HG02981 (cell line): ENCODE results near the gene ZSWIM4.
A peak's percentile ranks its signal among the peaks of the same experiment; 100 is the strongest.

Source experiments
- ATAC-seq: cut with Tn5 transposase; IDR thresholded peaks from one replicate; pipeline ENCODE4 v1.9.1; 2021; ENCODE audit warnings: mild to moderate bottlenecking, moderate library complexity; ENCODE audit not compliant: unreplicated experiment

The ZSWIM4 gene

DNA sequence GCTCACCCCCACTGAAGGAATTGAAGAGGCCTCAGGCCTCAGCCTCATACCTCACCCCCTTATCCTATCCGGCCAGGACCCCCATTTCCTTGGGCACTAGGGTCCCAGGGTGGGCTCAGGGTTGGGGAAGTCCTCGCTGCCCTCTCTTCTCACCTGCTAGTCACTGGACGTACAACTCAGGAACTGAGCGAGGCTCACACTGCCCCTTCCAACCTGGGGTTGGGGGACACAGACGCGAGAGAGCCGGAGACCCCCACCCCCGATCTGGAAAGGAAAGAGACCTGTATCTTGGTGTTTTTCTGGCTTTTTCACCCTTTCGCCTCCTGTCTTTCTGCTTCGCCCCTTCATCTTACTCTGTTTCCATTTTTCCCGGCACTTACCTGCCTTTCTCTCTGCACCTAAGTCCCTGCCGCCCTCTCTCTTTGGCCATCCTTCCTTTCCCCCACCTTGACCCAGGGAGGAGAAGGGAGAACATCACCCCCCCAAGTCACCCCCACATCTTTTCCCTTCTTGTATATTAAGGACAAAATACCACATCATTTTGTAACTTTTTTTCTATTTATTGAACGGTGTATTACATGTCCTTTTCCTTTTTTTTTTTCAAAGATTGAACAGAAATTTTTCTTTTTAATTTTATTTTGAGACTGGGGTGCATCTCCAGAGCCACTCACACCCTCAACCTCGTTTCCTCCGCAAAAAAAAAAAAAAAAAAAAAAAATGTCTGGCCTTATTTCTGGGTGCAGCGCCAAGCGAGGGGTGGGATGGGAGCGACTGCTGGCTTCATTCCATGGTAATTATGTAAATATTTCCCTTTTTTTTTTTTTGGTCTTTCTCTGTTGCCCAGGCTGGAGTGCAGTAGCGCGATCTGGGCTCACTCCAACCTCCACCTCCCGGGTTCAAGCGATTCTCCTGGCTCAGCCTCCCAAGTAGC, 36.6 kb downstream of the ZSWIM4 start:
- ATAC-seq, result no peak

DNA sequence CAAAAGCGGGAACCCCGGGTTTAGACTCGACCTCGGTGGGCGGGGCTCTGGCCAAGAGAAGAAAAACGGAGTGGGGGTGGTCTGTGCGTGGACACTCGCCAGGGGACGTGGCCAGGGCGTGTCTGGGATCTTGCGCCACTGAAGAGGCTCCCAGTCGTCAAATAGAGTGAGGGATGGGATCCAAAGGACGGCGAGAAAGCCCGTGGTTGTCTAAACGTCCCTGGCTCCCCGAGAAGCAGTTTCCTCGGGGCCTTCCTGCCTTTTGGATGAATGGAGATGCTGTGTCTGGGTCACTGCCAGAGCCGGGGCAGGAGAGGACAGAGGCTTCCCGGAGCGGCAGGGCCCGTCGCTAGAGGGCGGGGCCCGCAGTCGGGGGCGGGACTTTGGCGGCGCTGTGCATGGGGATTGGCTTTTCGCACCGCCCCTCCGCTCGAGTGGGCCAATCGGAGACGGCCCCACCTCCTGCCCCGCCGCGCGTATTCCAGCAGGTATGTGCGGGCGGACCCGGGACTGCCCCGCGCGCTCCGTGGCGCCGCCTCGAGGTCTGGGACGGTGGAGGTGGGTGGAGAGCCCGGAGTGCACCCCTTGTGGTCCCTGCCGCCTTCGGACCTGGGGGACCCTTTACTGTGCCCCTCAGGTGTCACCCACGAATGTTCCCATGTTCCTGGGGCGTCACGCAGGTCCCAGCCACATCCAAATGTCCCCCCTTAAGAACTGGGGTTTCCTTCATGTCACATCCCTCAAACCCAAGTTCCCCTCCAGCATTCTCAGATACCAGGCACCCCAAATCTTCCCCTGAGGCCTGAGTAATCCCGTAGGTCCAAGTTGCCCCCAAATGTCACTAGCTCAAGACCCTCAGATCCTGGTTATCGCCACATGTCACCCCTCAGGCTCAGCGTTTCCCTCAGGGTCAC, 38.3 kb downstream of the ZSWIM4 start:
- peak; percentile 69 for ATAC-seq

DNA sequence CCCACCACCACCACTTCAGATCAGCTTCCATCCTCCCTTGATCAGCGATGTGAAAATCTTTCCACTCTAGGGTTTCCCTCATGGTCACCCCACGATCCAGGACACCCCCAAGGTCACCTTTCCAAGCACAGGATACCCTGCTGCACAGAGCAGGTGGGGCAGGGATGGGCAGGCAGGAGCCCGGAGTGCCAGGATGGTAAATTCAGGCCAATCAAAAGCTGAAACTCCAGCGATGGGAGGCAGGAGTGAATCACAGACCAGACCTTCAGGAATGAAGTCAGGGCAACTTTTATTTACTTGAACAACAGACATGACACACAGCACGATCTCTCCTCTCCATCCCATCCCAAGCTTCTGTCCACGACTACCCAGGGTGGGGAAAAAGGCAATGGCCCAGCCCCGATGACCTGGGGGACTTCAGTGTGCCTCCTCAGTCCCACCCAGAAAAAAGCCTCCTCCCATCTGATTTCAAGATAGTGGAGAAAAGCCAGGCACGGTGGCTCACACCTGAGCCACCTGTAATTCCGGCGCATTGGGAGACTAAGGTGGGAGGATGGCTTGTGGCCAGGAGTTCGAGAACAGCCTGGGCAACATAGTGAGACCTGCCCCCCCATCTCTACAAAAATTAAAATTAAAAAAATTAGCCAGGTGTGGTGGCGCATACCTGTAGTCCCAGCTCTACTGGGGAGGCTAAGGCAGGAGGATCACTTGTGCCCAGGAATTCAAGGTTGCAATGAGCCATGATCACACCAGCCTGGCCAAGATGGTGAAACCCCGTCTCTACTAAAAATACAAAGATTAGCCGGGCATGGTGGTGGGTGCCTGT, 39.2 kb downstream of the ZSWIM4 start:
- no peak for ATAC-seq

DNA sequence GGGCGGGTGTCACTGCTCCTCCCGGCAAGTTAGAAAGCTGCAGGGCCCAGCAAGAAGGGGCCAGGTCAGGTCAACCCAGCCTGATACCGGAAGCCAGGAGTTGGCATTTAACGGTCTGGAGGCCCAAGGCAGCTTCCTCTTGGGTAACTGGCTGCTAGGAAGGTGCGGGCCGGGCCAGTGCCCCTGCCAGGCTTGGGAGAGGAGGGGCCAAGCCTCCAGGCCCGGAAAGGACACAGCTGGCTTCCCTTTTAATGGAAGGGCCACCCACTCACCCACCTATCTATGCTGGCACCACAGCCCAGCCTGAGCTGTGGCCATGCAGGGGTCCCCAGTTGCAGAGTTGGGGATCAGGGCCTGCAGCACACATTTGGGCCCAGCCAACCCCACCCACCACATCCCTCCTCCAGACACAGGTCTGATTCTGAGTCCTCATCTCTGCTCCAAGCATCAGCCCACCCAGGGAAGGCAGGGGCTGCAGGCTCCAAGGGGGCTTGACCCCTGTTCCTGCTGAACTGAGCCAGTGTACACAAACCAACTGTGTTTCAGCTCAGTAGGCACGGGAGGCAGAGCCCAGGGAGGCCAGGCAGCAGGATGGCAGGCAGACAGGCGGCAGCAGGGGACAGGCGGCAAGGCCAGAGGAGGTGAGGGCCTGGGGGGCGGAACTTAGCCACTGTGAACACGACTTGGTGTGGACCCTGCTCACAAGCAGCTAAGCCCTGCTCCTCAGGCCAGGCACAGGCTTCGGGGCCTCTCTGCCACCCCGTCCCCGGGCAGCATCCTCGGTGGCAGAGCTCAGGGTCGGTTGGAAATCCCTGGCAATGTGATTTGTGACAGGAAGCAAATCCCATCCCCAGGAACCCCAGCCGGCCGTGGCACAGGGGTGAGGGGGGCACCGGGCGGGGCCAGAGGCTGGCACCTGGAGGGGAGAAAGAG, 40.8 kb downstream of the ZSWIM4 start:
- no peak for ATAC-seq

DNA sequence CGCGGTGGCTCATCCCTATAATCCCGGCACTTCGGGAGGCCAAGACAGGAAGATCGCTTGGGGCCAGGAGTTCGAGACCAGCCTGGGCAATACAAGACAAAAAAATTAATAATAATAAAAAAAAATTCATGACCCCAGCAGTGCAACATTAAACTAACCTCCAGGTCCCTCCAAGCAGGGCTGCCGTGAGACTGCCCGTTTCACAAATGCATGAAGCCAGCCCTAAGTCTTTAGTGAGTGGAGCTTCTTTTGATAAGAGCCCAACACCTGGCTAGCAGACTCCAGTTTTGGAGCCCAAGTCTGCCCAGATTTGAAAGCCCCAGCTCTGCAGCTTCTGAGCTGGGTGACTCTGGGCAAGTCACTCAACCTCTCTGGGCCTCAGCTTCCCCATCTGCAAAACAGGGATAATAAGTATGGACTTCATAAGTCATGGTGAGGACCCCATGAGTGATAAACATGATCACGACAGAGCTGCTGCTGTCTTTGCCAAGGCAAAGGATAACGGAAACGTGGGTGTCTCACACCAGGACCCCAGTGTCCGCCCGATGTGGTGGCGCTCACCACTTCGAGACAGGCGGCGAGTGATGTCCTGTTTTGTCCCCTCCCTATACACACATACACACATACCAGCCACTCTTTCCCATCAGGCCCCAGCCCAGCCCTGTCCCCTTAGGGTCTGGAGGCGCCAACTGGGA, 43.3 kb downstream of the ZSWIM4 start:
- no peak for ATAC-seq

DNA sequence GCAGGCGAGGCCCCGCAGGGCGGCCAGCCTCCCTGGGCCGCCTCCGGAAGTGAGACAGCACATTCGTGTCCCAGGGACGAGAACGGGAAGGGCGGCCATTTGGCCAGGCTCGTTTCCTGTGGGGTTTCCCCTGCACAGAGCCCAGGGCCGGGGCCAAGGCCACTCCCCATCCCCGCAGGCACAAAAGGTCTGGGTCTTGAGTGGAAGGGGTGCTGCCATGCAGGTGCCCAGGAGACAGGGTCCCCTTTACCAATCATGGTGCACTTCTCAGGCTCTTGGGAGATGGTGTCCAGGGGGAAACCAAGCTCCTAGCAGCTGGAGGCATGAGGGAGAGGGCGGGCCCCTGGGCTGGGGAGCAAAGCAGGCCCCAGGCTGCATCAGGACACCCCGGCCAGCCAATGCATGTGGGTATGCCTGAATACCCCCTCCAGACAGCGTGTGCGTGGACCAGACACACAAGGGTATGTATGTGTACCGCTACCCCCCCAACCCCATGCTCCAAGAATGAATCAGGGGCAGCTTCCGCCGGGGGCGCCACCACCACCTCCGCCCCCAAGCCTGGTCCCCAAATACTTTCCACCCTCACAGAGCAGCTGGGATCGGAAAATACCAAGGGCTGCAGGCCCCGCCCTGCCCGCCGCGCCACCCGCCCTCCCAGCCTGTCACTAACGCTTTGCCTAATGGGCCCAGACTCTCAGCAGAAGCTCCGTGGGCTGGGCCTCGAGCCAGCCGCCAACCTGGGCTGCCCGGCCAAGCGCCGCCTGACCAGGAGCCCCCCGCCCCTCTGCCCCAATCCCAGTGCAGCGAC, 44.1 kb downstream of the ZSWIM4 start:
- ATAC-seq, result peak; percentile 31

DNA sequence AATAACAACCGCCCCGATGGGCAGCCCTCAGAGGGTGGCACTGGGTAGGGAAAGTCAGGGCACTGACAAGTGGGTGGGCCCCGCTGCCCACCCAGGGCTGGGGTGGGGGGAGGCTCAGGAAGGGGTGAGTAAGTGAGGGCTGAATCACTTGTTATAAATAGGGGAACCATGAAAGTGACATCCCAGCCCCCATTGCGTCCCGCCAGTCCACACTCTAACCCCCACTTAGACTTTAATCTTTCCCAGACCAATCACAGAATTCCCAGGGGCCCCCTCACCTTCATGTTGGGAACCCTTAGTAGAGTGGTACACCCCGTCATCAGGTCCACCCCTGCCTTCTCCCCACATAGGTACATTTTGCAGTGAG, 44.7 kb downstream of the ZSWIM4 start:
- ATAC-seq, result no peak

DNA sequence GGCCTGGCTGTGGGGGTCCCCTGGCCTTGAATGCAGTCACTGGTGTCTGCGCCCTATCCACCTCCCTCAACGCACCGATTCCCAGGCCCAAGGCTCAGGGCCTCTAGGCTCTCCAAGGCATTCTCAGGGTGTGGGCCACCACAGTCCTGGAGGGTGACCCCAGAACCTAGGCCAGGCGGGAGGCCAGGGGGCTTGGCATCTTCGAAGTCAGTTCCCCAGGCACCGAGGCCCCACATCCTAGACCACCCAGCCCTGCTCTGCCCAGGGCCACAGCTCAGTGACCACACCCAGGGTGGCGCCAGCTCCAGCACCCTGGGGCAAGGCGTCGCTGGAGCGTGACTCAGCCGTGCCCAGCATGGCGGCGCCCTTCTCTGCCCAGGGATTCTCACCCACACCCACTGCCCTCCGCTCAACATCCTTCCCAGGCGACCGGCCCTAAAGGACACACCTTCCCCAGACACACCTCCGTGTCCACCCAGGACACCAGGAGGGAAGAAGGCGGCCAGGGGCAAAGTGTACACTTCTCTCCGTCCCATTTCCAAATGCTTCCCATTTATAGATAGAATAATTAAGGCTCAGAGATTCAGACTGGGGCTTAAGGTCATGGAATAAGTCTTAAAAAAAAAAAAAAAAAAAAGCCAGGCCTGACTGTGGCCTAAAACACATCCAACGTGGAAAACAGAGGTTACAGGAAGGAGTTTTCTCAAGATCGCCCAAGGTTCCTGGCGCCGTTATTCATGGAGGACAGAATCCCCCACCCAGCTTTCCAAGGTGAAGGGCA, 45.3 kb downstream of the ZSWIM4 start:
- ATAC-seq, result no peak

DNA sequence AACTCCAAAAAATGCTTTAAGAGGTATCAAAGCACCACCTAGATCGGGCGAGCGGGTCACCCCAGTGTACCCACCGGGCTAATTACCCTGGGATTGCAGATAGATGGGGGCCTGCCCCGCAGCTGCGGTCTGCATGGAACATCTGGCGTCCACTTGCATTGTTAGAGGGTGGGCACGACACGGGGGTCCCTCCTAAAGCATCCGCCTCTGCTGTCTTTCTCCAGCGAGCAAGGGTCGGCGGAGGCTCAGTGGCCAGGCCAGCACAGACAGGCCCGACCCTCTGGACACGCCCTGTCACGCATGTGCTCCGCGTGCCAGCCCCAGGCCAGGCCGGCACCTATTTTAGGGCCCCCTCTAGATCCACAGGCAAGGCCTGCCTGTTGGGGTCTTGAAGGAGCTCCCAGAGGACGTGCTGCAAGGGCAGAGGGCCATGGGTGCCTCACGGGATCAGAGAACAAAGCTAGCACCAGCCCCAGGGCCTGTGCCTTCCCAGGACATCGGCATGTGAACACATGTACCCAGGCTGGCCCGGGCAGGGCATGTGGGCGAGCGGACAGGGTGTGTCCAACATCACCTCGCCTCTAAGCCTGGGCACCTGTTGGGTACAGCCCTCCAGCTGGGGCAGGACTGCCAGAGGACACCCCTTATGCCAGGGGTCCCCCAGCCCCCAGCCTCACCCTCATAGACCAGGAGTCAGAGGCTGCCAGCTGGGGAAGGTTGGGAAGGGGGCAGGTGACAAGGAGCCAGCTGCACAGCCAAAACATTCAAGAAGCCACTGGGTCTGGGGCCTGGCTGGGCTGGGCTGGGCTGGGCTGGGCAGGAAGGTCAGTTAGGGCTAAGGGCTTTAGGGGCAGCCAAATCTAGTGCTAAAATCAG, 46.1 kb downstream of the ZSWIM4 start:
- ATAC-seq, result no peak

DNA sequence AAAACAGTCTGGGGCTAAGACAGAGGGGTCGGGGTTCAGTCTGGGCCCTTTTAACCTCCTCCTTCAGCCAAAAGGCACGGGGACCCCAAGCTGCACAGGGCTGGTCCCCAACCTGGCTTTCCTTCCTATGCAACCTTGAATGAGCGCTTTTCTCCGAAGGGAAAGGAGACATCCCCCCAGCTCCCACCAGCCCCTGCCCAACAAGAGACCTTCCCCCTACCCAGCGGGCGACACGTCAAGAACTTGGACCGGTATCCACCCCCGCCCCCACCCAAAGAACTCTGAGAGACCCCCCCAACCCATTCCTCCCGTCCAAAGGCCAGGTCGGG, 46.7 kb downstream of the ZSWIM4 start:
- ATAC-seq, result no peak

DNA sequence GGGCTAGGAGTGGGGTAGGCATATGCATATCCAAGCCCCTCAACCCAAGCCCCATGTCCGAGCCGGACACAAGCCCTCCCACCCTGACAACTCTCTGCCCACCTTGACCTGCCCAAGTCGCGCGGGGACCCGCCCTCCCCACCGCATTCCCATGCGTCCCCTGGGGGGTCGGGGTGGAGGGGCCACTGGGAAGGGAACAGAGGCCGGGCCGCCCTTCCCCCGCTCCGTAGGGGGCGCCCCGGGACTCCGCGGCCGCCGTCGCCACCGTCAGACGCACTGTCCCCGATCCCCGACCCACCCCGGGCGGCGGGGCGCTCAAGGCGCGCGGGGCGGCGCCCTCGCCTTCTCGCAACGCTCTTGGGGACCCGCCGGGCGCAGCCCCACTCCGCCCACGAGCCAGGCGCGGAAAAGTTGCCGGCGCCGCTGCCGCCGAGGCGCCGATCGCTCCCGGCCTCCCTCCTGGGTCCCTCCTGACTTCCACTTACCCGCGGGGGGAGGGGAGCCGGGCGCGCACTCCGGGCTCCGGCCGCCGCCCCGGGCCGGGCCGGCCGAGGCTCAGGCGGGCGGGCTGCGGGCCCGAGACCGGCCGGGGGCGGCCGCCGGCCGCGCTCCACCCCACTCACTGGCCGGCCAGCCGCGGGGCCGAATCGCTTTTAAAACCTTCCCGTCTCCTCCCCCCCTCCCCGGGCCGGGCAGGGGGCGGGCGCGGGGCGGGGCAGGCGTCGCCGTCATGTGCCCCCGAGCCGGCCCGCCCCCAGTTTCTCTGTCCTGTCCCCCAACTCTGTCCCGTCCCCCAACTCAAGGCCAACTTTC, 47.3 kb downstream of the ZSWIM4 start:
- ATAC-seq, result no peak

DNA sequence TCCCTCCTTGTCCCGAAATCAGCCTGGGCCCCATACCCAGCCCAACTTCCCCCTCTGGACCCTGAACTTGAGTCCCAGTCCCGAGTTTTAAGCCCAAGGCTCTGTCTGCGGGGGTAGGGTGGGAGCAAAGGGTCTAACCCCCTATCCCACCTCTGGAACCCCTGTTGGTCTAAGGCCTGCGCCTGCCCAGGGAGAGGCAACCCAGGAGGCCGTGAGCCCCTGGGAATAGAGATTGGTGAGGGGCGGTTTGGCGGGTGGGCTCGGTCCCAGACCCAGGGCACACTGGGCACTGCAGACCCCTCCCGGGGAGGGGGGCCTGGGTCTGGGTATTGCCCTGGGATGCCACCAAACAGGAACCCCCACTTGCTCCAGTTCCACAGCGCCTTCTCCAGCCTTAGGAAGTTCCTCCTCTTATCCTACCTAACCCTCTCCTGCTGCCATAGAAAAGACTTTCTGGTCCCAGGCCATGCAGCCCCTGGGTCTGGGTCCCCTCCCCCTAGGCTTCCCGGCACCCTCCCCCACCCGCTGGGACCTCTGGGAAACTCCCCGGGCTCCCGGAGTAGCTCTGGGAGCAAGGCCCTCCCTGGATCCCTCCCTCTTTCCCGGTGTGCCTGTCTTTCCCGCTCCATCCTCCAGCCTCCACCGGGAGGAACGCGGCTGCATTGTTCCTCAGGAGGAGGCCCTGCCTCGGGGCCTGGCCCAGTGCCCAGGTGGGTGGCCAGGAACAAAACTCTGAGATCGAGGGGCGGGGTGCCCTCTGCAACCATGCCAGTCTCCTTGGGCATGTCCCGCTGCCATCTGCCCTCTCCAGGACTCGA, 48.1 kb downstream of the ZSWIM4 start:
- ATAC-seq, result no peak

DNA sequence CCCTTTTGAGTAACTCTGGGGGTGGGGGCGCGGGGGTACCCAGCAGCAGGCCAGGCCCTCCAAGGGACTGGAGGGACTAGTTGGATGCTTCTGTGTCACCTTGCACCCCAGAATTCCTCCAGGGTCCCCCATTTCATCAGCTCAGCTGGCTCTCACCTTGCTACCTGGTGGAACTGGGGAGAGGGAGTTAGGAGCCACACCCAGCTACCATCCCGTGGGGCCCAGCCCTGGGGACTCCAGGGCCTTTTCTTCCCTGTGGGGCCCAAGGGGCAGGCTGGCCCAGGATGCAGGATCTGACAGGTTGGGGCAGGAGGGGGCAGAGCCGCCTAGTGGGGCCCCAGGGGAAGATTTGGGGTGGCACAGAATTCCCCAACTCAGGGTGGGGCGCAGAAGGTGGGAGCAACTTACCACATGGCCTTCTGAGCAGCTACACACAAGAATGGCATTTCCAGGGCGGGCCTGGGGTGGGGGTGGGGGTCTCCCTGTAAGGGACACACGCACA, 48.9 kb downstream of the ZSWIM4 start:
- ATAC-seq, result no peak

DNA sequence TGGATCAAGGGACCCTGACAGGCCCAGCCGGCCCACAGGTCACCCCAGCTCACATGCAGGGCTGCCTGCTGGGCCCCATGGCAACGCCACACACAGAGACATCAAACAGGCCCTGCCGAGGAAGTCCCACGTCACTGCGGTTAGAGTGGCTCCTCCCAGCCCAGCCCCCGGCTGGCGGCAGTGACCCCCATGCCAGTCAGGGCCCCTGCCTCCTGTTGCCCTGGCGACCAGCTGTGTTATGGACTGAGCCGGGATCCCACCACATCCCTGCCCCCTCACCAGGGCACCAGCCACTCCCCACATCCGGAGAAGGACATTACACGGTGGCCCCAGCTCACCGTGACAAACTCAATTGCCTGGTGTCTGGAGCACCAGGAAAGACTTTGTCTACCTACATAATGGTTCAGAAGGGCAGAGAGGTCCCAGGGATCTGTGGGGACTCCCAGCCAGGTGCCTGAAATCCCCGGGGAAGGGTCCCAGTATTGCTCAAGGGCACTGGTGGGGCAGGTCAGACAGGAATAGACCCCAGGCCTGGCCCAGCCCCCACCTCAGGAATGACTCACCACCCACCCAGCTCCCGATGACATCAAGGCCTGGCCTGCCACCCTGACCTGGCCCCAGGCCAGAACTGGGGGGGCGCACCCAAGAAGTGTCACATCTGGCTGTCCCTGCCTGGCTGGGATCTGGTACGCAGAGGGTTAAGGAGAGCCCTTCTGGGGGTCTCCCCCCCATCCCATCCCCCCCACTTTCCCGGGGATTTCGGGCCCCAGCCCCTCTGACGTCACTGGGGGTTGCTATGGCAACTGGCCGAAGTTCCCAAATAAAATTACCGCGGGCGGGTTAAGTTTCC, 51.5 kb downstream of the ZSWIM4 start:
- peak; percentile 57 for ATAC-seq
